Measurements from ENCODE around the gene C4BPB. TPM values are rescaled to one million over a fixed set of nuclear protein-coding genes. Genes with fewer than 3 reads are reported as not detected.

Gene C4BPB
- total and polyA plus RNA-seq, 2 of the 8 experiments (the other 6 are each of a cell fraction or from before 2014, with no cell fraction given): not detected

DNA sequence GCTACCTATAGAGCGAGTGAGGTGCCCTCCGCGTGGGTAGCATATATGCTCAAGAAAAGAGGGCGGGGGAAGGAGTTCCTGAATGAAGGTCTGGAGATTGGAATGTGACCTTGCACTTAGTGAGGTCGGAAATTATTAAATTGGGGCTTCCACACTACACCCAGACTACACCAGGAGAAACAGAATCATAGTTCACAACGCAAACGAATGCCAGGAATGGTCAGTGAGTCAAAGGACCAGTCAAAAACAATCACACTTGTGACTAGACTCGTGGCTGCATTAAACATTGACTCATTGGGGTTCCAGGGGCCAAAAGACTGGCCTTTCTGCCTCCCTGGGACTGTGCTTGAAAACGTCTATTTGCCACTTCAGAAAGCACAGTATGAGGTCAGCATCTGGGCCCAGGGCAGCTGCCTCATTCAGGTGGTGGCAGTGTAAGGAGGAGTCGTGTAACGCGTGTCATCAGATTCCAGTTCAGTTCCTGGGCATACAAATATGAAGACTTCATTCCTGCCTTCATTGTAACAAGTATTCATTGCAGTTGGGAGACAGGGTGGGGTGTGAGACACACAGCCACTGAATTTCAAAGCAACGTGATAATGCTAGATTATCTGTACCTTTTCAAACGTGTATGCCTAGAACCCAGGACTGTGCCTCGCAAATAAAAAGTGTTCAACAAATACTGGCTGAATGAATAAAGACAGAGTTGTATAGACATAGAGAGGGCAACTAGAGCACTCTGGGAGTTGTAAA, 37.3 kb upstream of the C4BPB start, which contains the start of gene YOD1:
Gene YOD1, minus strand, starts transcription at position 18 of the 753 bp plus-strand sequence. CDS start 178 bp downstream, outside the sequence.
- Histone ChIP-seq H4K8ac (ENCODE audit: extremely low read depth, insufficient read depth, low read length) (peak within 1 kb of the TSS; percentile 99), H3K9me3 (ENCODE audit: insufficient read depth in 2 of 2, low read depth in 1 of 2, low read length in 1 of 2) (no peaks in the 10 kb centered on the region), H3K18ac (ENCODE audit: extremely low read depth, low read length) (peak within 1 kb of the TSS; percentile 76), H3K79me1 (ENCODE audit: low read depth, low read length) (no peaks in the 10 kb centered on the region; the same call in 1 of the 2 replicates), H2AFZ (ENCODE audit: low read length) (peak within 1 kb of the TSS; percentile 98), H3K27ac (ENCODE audit: low read depth, low read length) (peak within 1 kb of the TSS; percentile 95), H3K27me3 (replicated peaks in 1 of 4; ENCODE audit: control insufficient read depth in 3 of 4, extremely low read depth in 1 of 4, insufficient read depth in 3 of 4, low read length in 3 of 4) (no peaks in the 10 kb centered on the region), H3K9ac (replicated peaks in 1 of 4; ENCODE audit: extremely low read depth in 1 of 4, low read depth in 3 of 4, low read length in 3 of 4) (peak within 1 kb of the TSS; percentile 93 to 97 (median 95)), H3K4me2 (ENCODE audit: insufficient read depth in 1 of 2, low read depth in 2 of 2, low read length in 2 of 2) (peak within 1 kb of the TSS; percentile 58 to 73), H4K5ac (ENCODE audit: insufficient read length, low read depth, low read length) (peak within 1 kb of the TSS; percentile 83), H4K20me1 (replicated peaks in 1 of 2; ENCODE audit: control insufficient read depth in 1 of 2, insufficient read depth in 2 of 2, low read length in 2 of 2) (peaks cover 7 to 12% of the 10 kb centered on the region in 2 experiments), H4K91ac (replicated peaks; ENCODE audit: insufficient read length, low read length) (peak within 1 kb of the TSS; percentile 78), H2BK20ac (ENCODE audit: low read length) (no peak within 1 kb of the TSS), H3K4ac (replicated peaks; ENCODE audit: insufficient read length, low read depth, low read length) (peak within 1 kb of the TSS; percentile 39), H3K14ac (ENCODE audit: insufficient read length) (no peak within 1 kb of the TSS), H3K79me2 (ENCODE audit: control insufficient read depth in 1 of 2, insufficient read depth in 2 of 2, low read length in 2 of 2) (peaks cover 3 to 41% of the 10 kb centered on the region in 2 experiments; a peak in 3 of 4 replicates), H3K4me3 (ENCODE audit: extremely low read depth in 1 of 4, insufficient read depth in 2 of 4, low read depth in 3 of 4, low read length in 4 of 4) (peak within 1 kb of the TSS; percentile 79 to 99 (median 99)), H3K4me1 (replicated peaks in 1 of 4; ENCODE audit: control insufficient read depth in 3 of 4, insufficient read depth in 4 of 4, low read length in 3 of 4) (peaks cover 0 to 8% (median 2%) of the 10 kb centered on the region in 4 experiments; a peak in 3 of 7 replicates), H3K56ac (replicated peaks; ENCODE audit: insufficient read length, low read depth, low read length) (peak within 1 kb of the TSS; percentile 62), H2BK5ac (ENCODE audit: low read depth, low read length) (peak within 1 kb of the TSS; percentile 3), H2BK15ac (ENCODE audit: low read length) (no peak within 1 kb of the TSS; the same call in 1 of the 2 replicates), H2AK5ac (ENCODE audit: low read depth, low read length) (no peak within 1 kb of the TSS), H3K23ac (ENCODE audit: insufficient read length) (no peak within 1 kb of the TSS), H2BK12ac (ENCODE audit: low read depth, low read length) (peak within 1 kb of the TSS; percentile 69), H3K23me2 (ENCODE audit: low read depth, low read length) (peaks cover 5% of the 10 kb centered on the region; the same call in 1 of the 2 replicates), H3K36me3 (ENCODE audit: control insufficient read depth in 2 of 4, insufficient read depth in 4 of 4, low read length in 3 of 4) (peaks cover 9 to 27% (median 10%) of the 10 kb centered on the region in 4 experiments; a peak in 7 of 8 replicates), H2BK120ac (replicated peaks; ENCODE audit: low read depth, low read length) (no peak within 1 kb of the TSS)
- DNase-seq (ENCODE audit: low read depth in 1 of 2, low spot score in 2 of 2): no peak
- ChIA-PET CTCF (ENCODE audit: partially characterized antibody) (interaction anchor here (1.5 to 4.2 kb wide), 2 partner anchors 20 to 29 kb away, joined by 7 to 40 read pairs; partner anchors contain the start of gene C1orf116), POLR2A (ENCODE audit: partially characterized antibody) (interaction anchor here (1.0 to 2.9 kb wide), 2 partner anchors 9 to 19 kb away, joined by 3 to 15 read pairs; partner anchors contain the start of gene C1orf116)
- no peak for FAIRE-seq
- 40% methylated on average over 15 of the region's 15 CpGs; no CpG with 5 or more reads in 1 of the 2 experiments for WGBS, 2 experiments (ENCODE audit: extremely low coverage in 1 of 2, insufficient coverage in 1 of 2, insufficient read length in 1 of 2, insufficient replicate concordance in 2 of 2, low coverage in 1 of 2, low lambda C conversion rate in 2 of 2, missing lambda C conversion rate in 1 of 2)
- TF ChIP-seq CREB1 (IDR thresholded peaks at IDR 0.05) (no peak), EP300 (IDR thresholded peaks at IDR 0.05; ENCODE audit: borderline replicate concordance in 1 of 2, low read depth in 2 of 2, low read length in 2 of 2) (no peak), SIN3A (conservative IDR thresholded peaks at IDR 0.05 in 1 of 2, IDR thresholded peaks at IDR 0.05 in 1 of 2; ENCODE audit: low read depth in 1 of 2, low read length in 2 of 2) (no peak), YY1 (IDR thresholded peaks at IDR 0.05; ENCODE audit: low read depth, low read length) (no peak), BRCA1 (IDR thresholded peaks at IDR 0.05; ENCODE audit: low read depth, low read length) (no peak), SIRT6 (IDR thresholded peaks at IDR 0.05; ENCODE audit: low read length) (no peak), RBBP5 (IDR thresholded peaks at IDR 0.05; ENCODE audit: borderline replicate concordance, low read depth, low read length) (no peak; the same call in 1 of the 2 replicates)
- TF ChIP-seq, protein P1, sequence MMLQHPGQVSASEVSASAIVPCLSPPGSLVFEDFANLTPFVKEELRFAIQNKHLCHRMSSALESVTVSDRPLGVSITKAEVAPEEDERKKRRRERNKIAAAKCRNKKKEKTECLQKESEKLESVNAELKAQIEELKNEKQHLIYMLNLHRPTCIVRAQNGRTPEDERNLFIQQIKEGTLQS (IDR thresholded peaks at IDR 0.05; ENCODE audit: insufficient read depth, low read depth, low read length): no peak
- TF ChIP-seq, protein P2, sequence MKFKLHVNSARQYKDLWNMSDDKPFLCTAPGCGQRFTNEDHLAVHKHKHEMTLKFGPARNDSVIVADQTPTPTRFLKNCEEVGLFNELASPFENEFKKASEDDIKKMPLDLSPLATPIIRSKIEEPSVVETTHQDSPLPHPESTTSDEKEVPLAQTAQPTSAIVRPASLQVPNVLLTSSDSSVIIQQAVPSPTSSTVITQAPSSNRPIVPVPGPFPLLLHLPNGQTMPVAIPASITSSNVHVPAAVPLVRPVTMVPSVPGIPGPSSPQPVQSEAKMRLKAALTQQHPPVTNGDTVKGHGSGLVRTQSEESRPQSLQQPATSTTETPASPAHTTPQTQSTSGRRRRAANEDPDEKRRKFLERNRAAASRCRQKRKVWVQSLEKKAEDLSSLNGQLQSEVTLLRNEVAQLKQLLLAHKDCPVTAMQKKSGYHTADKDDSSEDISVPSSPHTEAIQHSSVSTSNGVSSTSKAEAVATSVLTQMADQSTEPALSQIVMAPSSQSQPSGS (IDR thresholded peaks at IDR 0.05; ENCODE audit: low read length): no peak

Measured in H1 (cell line).